AG04450 (cell line): Measurements from ENCODE around the gene PRRT2. TPM values are rescaled to one million over a fixed set of nuclear protein-coding genes. Genes with fewer than 3 reads are reported as not detected.
"Not testable (repeated sequence)": the region's sequence is repeated elsewhere in the genome, so short reads cannot be mapped to it uniquely, and the experiment has no call there.

ENCODE experiments used
- CTCF ChIA-PET: fragments of 300-600, 350-600 bp; formaldehyde crosslinking; extraction: SDS; loops from one replicate; lab custom pipeline; 2022; ENCODE audit warnings: antibody characterized with exemption, inconsistent platforms; lab: Charles Lee
- POLR2A ChIA-PET: fragments of 350-600 bp; formaldehyde crosslinking; extraction: SDS; loops from one replicate; lab custom pipeline; 2021; ENCODE audit warnings: antibody characterized with exemption, inconsistent platforms; lab: Yijun Ruan, JAX
- DNase-seq: peaks from one replicate; pipeline ENCODE4 v3.0.0-alpha.2; 2011; ENCODE audit warnings: low read depth, low spot score
- H3K27ac ChIP-seq: one replicate; pipeline ENCODE4 v1.5.1; 2012; ENCODE audit warnings: low read depth, low read length, control low read depth
- H3K27me3 ChIP-seq: one replicate; pipeline ENCODE4 v1.6.0; 2012; ENCODE audit warnings: low read length; ENCODE audit not compliant: control insufficient read depth, insufficient read depth
- H3K4me3 ChIP-seq: 2 replicates; pipeline ENCODE4 v1.5.1; 2011; ENCODE audit warnings: mild to moderate bottlenecking, low read depth, low read length, control low read depth
- H3K9me3 ChIP-seq: 2 replicates; pipeline ENCODE4 v1.5.1; 2012; ENCODE audit warnings: low read length; ENCODE audit not compliant: control insufficient read depth, insufficient read depth
- polyA plus RNA-seq: library from polyadenylated mRNA; depleted of rRNA; stranded (reverse); fragments of >200 nt; gene quantifications from 2 replicates; pipeline ENCODE4 v1.2.3, GENCODE V29; 2011
- TF ChIP-seq, protein P1 (sequence below): IDR thresholded peaks from 2 replicates; pipeline ENCODE4 v1.5.1; 2011; ENCODE audit warnings: low read depth, low read length, control low read depth, inconsistent platforms

Gene PRRT2
- polyA plus RNA-seq, 1 experiment = 5.7 TPM

DNA sequence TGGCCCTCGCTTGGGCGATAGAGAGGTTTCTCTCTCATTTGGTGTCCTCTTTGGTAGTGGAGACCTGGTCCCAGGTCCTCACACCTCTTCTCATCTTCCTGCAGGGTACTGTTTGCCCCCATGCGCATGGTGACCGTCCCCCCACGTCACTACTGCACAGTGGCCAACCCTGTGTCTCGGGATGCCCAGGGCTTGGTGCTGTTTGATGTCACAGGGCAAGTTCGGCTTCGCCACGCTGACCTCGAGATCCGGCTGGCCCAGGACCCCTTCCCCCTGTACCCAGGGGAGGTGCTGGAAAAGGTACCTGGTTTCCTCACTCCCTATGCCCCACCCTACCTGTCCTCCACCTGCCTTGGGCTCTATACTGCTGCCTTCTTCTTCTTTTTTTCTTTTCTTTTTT is 18.8 kb downstream of the PRRT2 start:
- Histone ChIP-seq H3K27ac (no peak overlapping the region), H3K4me3 (no peak overlapping the region), H3K9me3 (no peaks in the 10 kb centered on the region), H3K27me3 (no peaks in the 10 kb centered on the region)
- TF ChIP-seq, protein P1, sequence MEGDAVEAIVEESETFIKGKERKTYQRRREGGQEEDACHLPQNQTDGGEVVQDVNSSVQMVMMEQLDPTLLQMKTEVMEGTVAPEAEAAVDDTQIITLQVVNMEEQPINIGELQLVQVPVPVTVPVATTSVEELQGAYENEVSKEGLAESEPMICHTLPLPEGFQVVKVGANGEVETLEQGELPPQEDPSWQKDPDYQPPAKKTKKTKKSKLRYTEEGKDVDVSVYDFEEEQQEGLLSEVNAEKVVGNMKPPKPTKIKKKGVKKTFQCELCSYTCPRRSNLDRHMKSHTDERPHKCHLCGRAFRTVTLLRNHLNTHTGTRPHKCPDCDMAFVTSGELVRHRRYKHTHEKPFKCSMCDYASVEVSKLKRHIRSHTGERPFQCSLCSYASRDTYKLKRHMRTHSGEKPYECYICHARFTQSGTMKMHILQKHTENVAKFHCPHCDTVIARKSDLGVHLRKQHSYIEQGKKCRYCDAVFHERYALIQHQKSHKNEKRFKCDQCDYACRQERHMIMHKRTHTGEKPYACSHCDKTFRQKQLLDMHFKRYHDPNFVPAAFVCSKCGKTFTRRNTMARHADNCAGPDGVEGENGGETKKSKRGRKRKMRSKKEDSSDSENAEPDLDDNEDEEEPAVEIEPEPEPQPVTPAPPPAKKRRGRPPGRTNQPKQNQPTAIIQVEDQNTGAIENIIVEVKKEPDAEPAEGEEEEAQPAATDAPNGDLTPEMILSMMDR = no peak
- CTCF ChIA-PET = no interaction called here
- no peak for DNase-seq
- POLR2A ChIA-PET = no interaction called here

DNA sequence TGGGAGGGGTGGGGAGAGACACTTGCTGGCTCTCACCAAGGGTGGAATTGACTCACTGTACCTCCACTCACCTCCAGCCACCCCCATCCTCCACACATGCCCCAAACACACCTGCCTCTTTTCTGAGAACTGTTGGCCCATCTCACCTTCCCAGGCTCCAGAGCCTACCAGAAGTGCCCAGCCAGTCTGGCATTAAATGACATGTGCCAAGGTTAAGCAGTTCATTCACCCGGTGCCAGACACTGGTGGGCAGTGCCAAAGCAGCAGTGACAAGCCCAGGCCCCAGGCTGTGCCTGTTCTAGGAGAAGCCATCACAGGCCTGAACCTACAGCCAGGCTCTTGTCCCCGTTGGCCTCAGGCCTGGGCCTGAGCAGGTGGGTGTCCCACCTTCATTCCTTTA is 19.5 kb downstream of the PRRT2 start:
- H3K9me3 ChIP-seq = no peaks in the 10 kb centered on the region
- ChIA-PET CTCF (no interaction called here), POLR2A (no interaction called here)
- DNase-seq = no peak
- H3K27me3 ChIP-seq = no peaks in the 10 kb centered on the region
- no peak overlapping the region for H3K27ac ChIP-seq
- no peak overlapping the region for H3K4me3 ChIP-seq
- TF ChIP-seq, protein P1 = no peak

DNA sequence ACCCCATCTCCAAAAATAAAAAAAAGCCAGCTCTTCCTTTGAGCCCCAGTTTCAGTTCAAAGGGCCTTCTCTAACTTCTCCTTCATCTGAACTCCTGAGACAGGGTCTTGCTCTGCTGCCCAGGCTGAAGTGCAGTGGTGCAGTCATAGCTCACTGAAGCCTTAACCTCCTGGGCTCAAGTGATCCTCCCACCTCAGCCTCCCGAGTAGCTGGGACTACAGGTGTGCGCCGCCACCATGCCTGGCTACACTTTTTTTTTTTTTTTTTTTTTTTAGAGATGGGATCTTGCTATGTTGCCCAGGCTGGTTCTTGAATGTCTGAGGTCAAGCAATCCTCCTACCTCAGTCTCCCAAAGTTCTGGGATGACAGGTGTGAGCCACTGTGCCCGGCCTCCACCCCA is 21.2 kb downstream of the PRRT2 start:
- H3K27me3 ChIP-seq, H3K27ac ChIP-seq, H3K9me3 ChIP-seq, DNase-seq, H3K4me3 ChIP-seq: not testable (repeated sequence)
- ChIA-PET CTCF (interaction anchor here (1.6 kb wide), 1 partner anchor 15 kb away, joined by 6 read pairs; no protein-coding TSS in a partner anchor), POLR2A (interaction anchor here (1.0 kb wide), 1 partner anchor 15 kb away, joined by 3 read pairs; no protein-coding TSS in a partner anchor)

DNA sequence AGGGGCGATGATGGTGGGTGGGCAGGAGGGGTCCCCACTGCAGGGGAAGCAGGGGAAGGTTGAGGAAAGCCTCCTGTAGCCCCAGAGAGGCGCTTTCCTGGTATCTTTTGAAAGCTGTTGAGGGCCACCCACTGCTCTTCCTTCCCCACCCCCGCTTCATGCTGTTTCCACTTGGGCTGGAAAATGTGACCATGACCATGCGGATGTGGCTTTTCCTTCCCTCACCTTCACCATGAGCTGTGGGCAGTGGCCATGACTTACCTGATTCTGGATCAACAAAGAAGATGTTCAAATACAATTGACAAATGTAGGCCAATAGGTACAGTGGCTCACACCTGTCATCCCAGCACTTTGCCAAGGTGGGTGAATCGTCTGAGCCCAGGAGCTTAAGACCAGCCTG is 22.1 kb downstream of the PRRT2 start:
- CTCF ChIA-PET = interaction anchor here (2.6 kb wide), 1 partner anchor 15 kb away, joined by 14 read pairs; no protein-coding TSS in a partner anchor
- POLR2A ChIA-PET = interaction anchor here (0.6 kb wide), 1 partner anchor 57 kb away, joined by 3 read pairs; no protein-coding TSS in a partner anchor
- Histone ChIP-seq H3K4me3 (no peak overlapping the region), H3K27ac (no peak overlapping the region), H3K9me3 (no peaks in the 10 kb centered on the region; the same call in 1 of the 2 replicates), H3K27me3 (no peaks in the 10 kb centered on the region)
- TF ChIP-seq, protein P1 = no peak
- no peak for DNase-seq

DNA sequence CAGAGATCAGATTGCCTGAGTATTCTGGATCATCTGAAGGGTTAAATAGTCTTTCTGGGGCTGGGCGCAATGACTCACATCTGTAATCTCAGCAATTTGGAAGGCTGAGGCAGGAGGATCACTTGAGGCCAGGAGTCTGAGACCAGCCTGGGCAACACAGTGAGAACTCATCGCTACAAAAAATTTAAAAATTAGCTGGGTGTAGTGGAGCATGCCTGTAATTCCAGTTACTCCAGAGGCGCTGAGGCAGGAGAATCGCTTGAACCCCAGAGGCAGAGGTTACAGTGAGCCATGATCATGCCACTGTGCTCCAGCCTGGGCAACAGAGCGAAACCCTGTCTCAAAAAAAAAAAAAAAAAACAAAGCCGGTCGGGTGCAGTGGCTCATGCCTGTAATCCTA is 23.9 kb downstream of the PRRT2 start:
- TF ChIP-seq, protein P1 = no peak
- Histone ChIP-seq H3K9me3 (no peaks in the 10 kb centered on the region; the same call in 1 of the 2 replicates), H3K4me3 (no peak overlapping the region), H3K27ac (no peak overlapping the region), H3K27me3 (no peaks in the 10 kb centered on the region)
- no peak for DNase-seq
- CTCF ChIA-PET = interaction anchor here (2.6 kb wide), 1 partner anchor 13 kb away, joined by 14 read pairs; no protein-coding TSS in a partner anchor
- POLR2A ChIA-PET = interaction anchor here (0.6 to 0.7 kb wide), 3 partner anchors 11 to 28 kb away, joined by 3 to 8 read pairs (median 4); no protein-coding TSS in a partner anchor
